ENCODE data around the gene CASP7.
"Not testable (repeated sequence)": the region's sequence is repeated elsewhere in the genome, so short reads cannot be mapped to it uniquely, and the experiment has no call there.

Gene CASP7

GRCh38 chr10:113650172-113650571, 29.5 kb upstream of the CASP7 start:
- ChIA-PET POLR2A (no interaction called here), CTCF (interaction anchor here (0.6 kb wide), 1 partner anchor 82 kb away, joined by 3 read pairs; no protein-coding TSS in a partner anchor)
- no peak for TF ChIP-seq FOXK2 (IDR thresholded peaks at IDR 0.05)
- no peak for TF ChIP-seq NFRKB (IDR thresholded peaks at IDR 0.05)
- TF ChIP-seq SUZ12 (IDR thresholded peaks at IDR 0.05): no peak
- TF ChIP-seq HDGF (IDR thresholded peaks at IDR 0.05; ENCODE audit: borderline replicate concordance): no peak
- no peak for TF ChIP-seq L3MBTL2 (conservative IDR thresholded peaks at IDR 0.05)
- TF ChIP-seq ELF4 (IDR thresholded peaks at IDR 0.05): no peak
- DNase-seq (ENCODE audit: extremely low spot score): no peak

GRCh38 chr10:113651021-113651420, 28.7 kb upstream of the CASP7 start:
- no peak for TF ChIP-seq BHLHE40 (IDR thresholded peaks at IDR 0.05; ENCODE audit: borderline replicate concordance)
- TF ChIP-seq FOXM1 (IDR thresholded peaks at IDR 0.05; ENCODE audit: borderline replicate concordance): no peak
- no peak for TF ChIP-seq SP1 (IDR thresholded peaks at IDR 0.05)
- TF ChIP-seq PKNOX1 (IDR thresholded peaks at IDR 0.05): no peak
- TF ChIP-seq LEF1 (IDR thresholded peaks at IDR 0.05; ENCODE audit: borderline replicate concordance): no peak
- TF ChIP-seq ELF4 (IDR thresholded peaks at IDR 0.05): no peak
- TF ChIP-seq FOXA1 (IDR thresholded peaks at IDR 0.05): no peak
- TF ChIP-seq ZNF384 (IDR thresholded peaks at IDR 0.05): no peak
- no peak for TF ChIP-seq NFRKB (IDR thresholded peaks at IDR 0.05)
- TF ChIP-seq ARNT (IDR thresholded peaks at IDR 0.05): no peak
- no peak for TF ChIP-seq TARDBP (IDR thresholded peaks at IDR 0.05)
- TF ChIP-seq SUZ12 (IDR thresholded peaks at IDR 0.05): no peak
- TF ChIP-seq CTBP1 (IDR thresholded peaks at IDR 0.05; ENCODE audit: borderline replicate concordance): no peak
- no peak for TF ChIP-seq HDGF (IDR thresholded peaks at IDR 0.05; ENCODE audit: borderline replicate concordance)
- TF ChIP-seq FOXK2 (IDR thresholded peaks at IDR 0.05): no peak
- TF ChIP-seq L3MBTL2 (conservative IDR thresholded peaks at IDR 0.05): no peak
- ChIA-PET CTCF (interaction anchor here (0.6 kb wide), 1 partner anchor 83 kb away, joined by 3 read pairs; no protein-coding TSS in a partner anchor), POLR2A (no interaction called here)
- no peak for DNase-seq (ENCODE audit: extremely low spot score)

GRCh38 chr10:113651898-113652297, 27.8 kb upstream of the CASP7 start:
- ChIA-PET CTCF (interaction anchor here (0.8 kb wide), 1 partner anchor 35 kb away, joined by 3 read pairs; no protein-coding TSS in a partner anchor), POLR2A (no interaction called here)
- TF ChIP-seq TARDBP (IDR thresholded peaks at IDR 0.05) (no peak), HDGF (IDR thresholded peaks at IDR 0.05; ENCODE audit: borderline replicate concordance) (no peak), CTBP1 (IDR thresholded peaks at IDR 0.05; ENCODE audit: borderline replicate concordance) (no peak), NFRKB (IDR thresholded peaks at IDR 0.05) (no peak), FOXK2 (IDR thresholded peaks at IDR 0.05) (no peak), ELF4 (IDR thresholded peaks at IDR 0.05) (no peak), ARNT (IDR thresholded peaks at IDR 0.05) (no peak)

GRCh38 chr10:113652456-113652855, 27.3 kb upstream of the CASP7 start:
- DNase-seq (ENCODE audit: extremely low spot score); POLR2A ChIA-PET: not testable (repeated sequence)
- CTCF ChIA-PET: interaction anchor here (0.8 kb wide), 1 partner anchor 36 kb away, joined by 3 read pairs; no protein-coding TSS in a partner anchor

More at GRCh38 chr10:113651898-113652297, 27.8 kb upstream of the CASP7 start:
- no peak for DNase-seq (ENCODE audit: extremely low spot score)

GRCh38 chr10:113656896-113657295, 22.8 kb upstream of the CASP7 start:
- CTCF ChIA-PET: interaction anchor here (1.0 kb wide), 1 partner anchor 22 kb away, joined by 4 read pairs; no protein-coding TSS in a partner anchor
- DNase-seq (ENCODE audit: extremely low spot score): no peak
- TF ChIP-seq CTBP1 (IDR thresholded peaks at IDR 0.05; ENCODE audit: borderline replicate concordance) (no peak), FOXA1 (IDR thresholded peaks at IDR 0.05) (no peak), FOXK2 (IDR thresholded peaks at IDR 0.05) (no peak), BHLHE40 (IDR thresholded peaks at IDR 0.05; ENCODE audit: borderline replicate concordance) (no peak), ARNT (IDR thresholded peaks at IDR 0.05) (no peak), L3MBTL2 (conservative IDR thresholded peaks at IDR 0.05) (no peak), FOXM1 (IDR thresholded peaks at IDR 0.05; ENCODE audit: borderline replicate concordance) (no peak), ZNF384 (IDR thresholded peaks at IDR 0.05) (no peak), SP1 (IDR thresholded peaks at IDR 0.05) (no peak), LEF1 (IDR thresholded peaks at IDR 0.05; ENCODE audit: borderline replicate concordance) (no peak), NFRKB (IDR thresholded peaks at IDR 0.05) (no peak), ELF4 (IDR thresholded peaks at IDR 0.05) (no peak), PKNOX1 (IDR thresholded peaks at IDR 0.05) (no peak), SUZ12 (IDR thresholded peaks at IDR 0.05) (no peak), HDGF (IDR thresholded peaks at IDR 0.05; ENCODE audit: borderline replicate concordance) (no peak), TARDBP (IDR thresholded peaks at IDR 0.05) (no peak)
- POLR2A ChIA-PET: no interaction called here

GRCh38 chr10:113657544-113657943, 22.2 kb upstream of the CASP7 start:
- ChIA-PET POLR2A (no interaction called here), CTCF (no interaction called here)
- no peak for DNase-seq (ENCODE audit: extremely low spot score)
- TF ChIP-seq FOXM1 (IDR thresholded peaks at IDR 0.05; ENCODE audit: borderline replicate concordance) (no peak), PKNOX1 (IDR thresholded peaks at IDR 0.05) (no peak), HDGF (IDR thresholded peaks at IDR 0.05; ENCODE audit: borderline replicate concordance) (no peak), FOXA1 (IDR thresholded peaks at IDR 0.05) (no peak), L3MBTL2 (conservative IDR thresholded peaks at IDR 0.05) (no peak), FOXK2 (IDR thresholded peaks at IDR 0.05) (no peak), ELF4 (IDR thresholded peaks at IDR 0.05) (no peak), ZNF384 (IDR thresholded peaks at IDR 0.05) (no peak), TARDBP (IDR thresholded peaks at IDR 0.05) (no peak), SP1 (IDR thresholded peaks at IDR 0.05) (no peak), ARNT (IDR thresholded peaks at IDR 0.05) (no peak), CTBP1 (IDR thresholded peaks at IDR 0.05; ENCODE audit: borderline replicate concordance) (no peak), SUZ12 (IDR thresholded peaks at IDR 0.05) (no peak), BHLHE40 (IDR thresholded peaks at IDR 0.05; ENCODE audit: borderline replicate concordance) (no peak), LEF1 (IDR thresholded peaks at IDR 0.05; ENCODE audit: borderline replicate concordance) (no peak), NFRKB (IDR thresholded peaks at IDR 0.05) (no peak)
